Smooth muscle cell (in vitro differentiated cells): ENCODE measurements around the gene PDCD4. TPM values are rescaled to one million over a fixed set of nuclear protein-coding genes. Genes with fewer than 3 reads are reported as not detected.

Source experiments
- DNase-seq: peaks from one replicate; lab custom pipeline; 2025; ENCODE audit not compliant: unreplicated experiment; lab: John Stamatoyannopoulos, UW
- H2AFZ ChIP-seq: fragments of 200-600 bp; sonication (generic); 2 replicates; pipeline ENCODE4 v1.6.0; 2016; ENCODE audit warnings: antibody characterized with exemption, low read depth, mild to moderate bottlenecking
- H3F3A ChIP-seq: fragments of 200-600 bp; sonication (generic); 2 replicates; pipeline ENCODE4 v1.6.0; 2017; ENCODE audit warnings: antibody characterized with exemption, low read depth
- H3K27ac ChIP-seq: fragments of 200-600 bp; sonication (generic); 2 replicates; pipeline ENCODE4 v1.5.1; 2016; ENCODE audit warnings: low read depth, mild to moderate bottlenecking
- H3K27me3 ChIP-seq: fragments of 200-600 bp; sonication (generic); 2 replicates; pipeline ENCODE4 v1.6.1; 2016; ENCODE audit warnings: low read depth, mild to moderate bottlenecking
- H3K36me3 ChIP-seq: fragments of 200-600 bp; sonication (generic); 2 replicates; pipeline ENCODE4 v1.5.1; 2016; ENCODE audit warnings: low read depth
- H3K4me1 ChIP-seq: fragments of 200-600 bp; sonication (generic); 2 replicates; pipeline ENCODE4 v1.5.1; 2016; ENCODE audit warnings: low read depth
- H3K4me2 ChIP-seq: fragments of 200-600 bp; sonication (generic); 2 replicates; pipeline ENCODE4 v1.6.0; 2016; ENCODE audit warnings: mild to moderate bottlenecking
- H3K4me3 ChIP-seq: fragments of 200-600 bp; sonication (generic); 2 replicates; pipeline ENCODE4 v1.5.1; 2016; ENCODE audit warnings: mild to moderate bottlenecking
- H3K79me2 ChIP-seq: fragments of 200-600 bp; sonication (generic); 2 replicates; pipeline ENCODE4 v1.6.0; 2016; ENCODE audit warnings: low read depth, mild to moderate bottlenecking
- H3K9ac ChIP-seq: fragments of 200-600 bp; sonication (generic); 2 replicates; pipeline ENCODE4 v1.6.0; 2016; ENCODE audit warnings: low read depth
- H3K9me3 ChIP-seq: fragments of 200-600 bp; sonication (generic); replicated peaks from 2 replicates; pipeline ENCODE4 v1.5.1; 2016; ENCODE audit warnings: low read depth
- H4K20me1 ChIP-seq: fragments of 200-600 bp; sonication (generic); 2 replicates; pipeline ENCODE4 v1.6.0; 2016; ENCODE audit warnings: low read depth
- CTCF ChIP-seq: fragments of 200-600 bp; sonication (generic); IDR thresholded peaks from 2 replicates; pipeline ENCODE4 v1.5.1; 2017; ENCODE audit warnings: borderline replicate concordance, mild to moderate bottlenecking, antibody characterized with exemption; ENCODE audit not compliant: insufficient read depth, poor library complexity, severe bottlenecking
- WGBS: methylation state at CpG from one replicate; pipeline ENCODE4 v1.1.7; 2016; ENCODE audit warnings: low lambda C conversion rate; 5-methylcytosine and 5-hydroxymethylcytosine counted together
- polyA plus RNA-seq: library from polyadenylated mRNA; unstranded; fragments of >200 nt; fragmentation: Nextera tagmentation; extraction: Ambion mirVana; gene quantifications from 2 replicates; pipeline ENCODE4 v1.2.1, GENCODE V29; 2016
- total RNA-seq: library from RNA; depleted of rRNA; stranded (reverse); fragments of >200 nt; gene quantifications from 2 replicates; pipeline ENCODE4 v1.2.3, GENCODE V29; 2014

Gene PDCD4
- total and polyA plus RNA-seq, 2 experiments from 2014 or later = 67.0 to 124 TPM

GRCh38 chr10:110903280-110904278, 31.9 kb downstream of the PDCD4 start:
- H3K27ac ChIP-seq = peak overlapping the region; percentile 53
- H3K27me3 ChIP-seq = no peaks in the 10 kb centered on the region
- H3K79me2 ChIP-seq = no peaks in the 10 kb centered on the region
- no peak for TF ChIP-seq CTCF
- H3K9ac ChIP-seq = no peak overlapping the region
- H3K4me2 ChIP-seq = no peak overlapping the region
- no peak for DNase-seq
- H3K4me3 ChIP-seq = no peak overlapping the region
- no peak overlapping the region for H2AFZ ChIP-seq
- no peaks in the 10 kb centered on the region for H3F3A ChIP-seq
- WGBS = 72% methylated on average over 3 of the region's 3 CpGs
- no peaks in the 10 kb centered on the region for H3K4me1 ChIP-seq
- no peaks in the 10 kb centered on the region for H3K9me3 ChIP-seq
- H4K20me1 ChIP-seq = no peaks in the 10 kb centered on the region
- no peaks in the 10 kb centered on the region for H3K36me3 ChIP-seq

- Histone ChIP-seq H3K4me2 (no peak overlapping the region), H3K27me3 (no peaks in the 10 kb centered on the region), H2AFZ (no peak overlapping the region), H3K27ac (no peak overlapping the region), H3K9ac (no peak overlapping the region), H3K36me3 (no peaks in the 10 kb centered on the region), H4K20me1 (peaks cover 4% of the 10 kb centered on the region), H3K9me3 (no peaks in the 10 kb centered on the region), H3K4me1 (peaks cover 7% of the 10 kb centered on the region), H3F3A (no peaks in the 10 kb centered on the region), H3K4me3 (no peak overlapping the region), H3K79me2 (no peaks in the 10 kb centered on the region)
- no peak for DNase-seq
- no peak for TF ChIP-seq CTCF
- WGBS = 98% methylated on average over 4 of the region's 4 CpGs
Measured at GRCh38 chr10:110910138-110910537, 38.4 kb downstream of the PDCD4 start.

- peak overlapping the region; percentile 15 for H3K27ac ChIP-seq
- peaks cover 3% of the 10 kb centered on the region for H3F3A ChIP-seq
- H3K4me3 ChIP-seq = no peak overlapping the region
- peak overlapping the region; percentile 59 for H3K4me2 ChIP-seq
- no peaks in the 10 kb centered on the region for H3K36me3 ChIP-seq
- H3K4me1 ChIP-seq = peaks cover 7% of the 10 kb centered on the region
- no peak for DNase-seq
- H3K79me2 ChIP-seq = peaks cover 1% of the 10 kb centered on the region
- H3K9me3 ChIP-seq = no peaks in the 10 kb centered on the region
- no peak for TF ChIP-seq CTCF
- H2AFZ ChIP-seq = no peak overlapping the region
- peaks cover 4% of the 10 kb centered on the region for H4K20me1 ChIP-seq
- no peaks in the 10 kb centered on the region for H3K27me3 ChIP-seq
- H3K9ac ChIP-seq = no peak overlapping the region
- WGBS = 18% methylated on average over 3 of the region's 3 CpGs
Measured at GRCh38 chr10:110912374-110912773, 40.6 kb downstream of the PDCD4 start.
